Upper lobe of left lung (tissue), 4 donors: ENCODE measurements around the gene PTPRN2.

Experiments
- CTCF ChIP-seq, 6 experiments: fragments of 450-650 bp in 4 of 6; fragments of 200-600 bp in 2 of 6; sonication (generic) in 2 of 6; IDR thresholded peaks; one replicate each; pipeline ENCODE4 v1.5.1; 2016 to 2019; ENCODE audit warnings: antibody characterized with exemption in 6 of 6
- EP300 ChIP-seq, 4 donors: sonication (generic); formaldehyde crosslinking; IDR thresholded peaks; one replicate each; pipeline ENCODE4 v1.5.1; 2017; ENCODE audit warnings: antibody characterized with exemption in 4 of 4, control low read depth in 2 of 4
- POLR2A ChIP-seq, 4 donors: fragments of 450-650 bp; IDR thresholded peaks; one replicate each; pipeline ENCODE4 v1.5.1; 2016 to 2017; ENCODE audit warnings: antibody characterized with exemption in 4 of 4, mild to moderate bottlenecking in 2 of 4

DNA sequence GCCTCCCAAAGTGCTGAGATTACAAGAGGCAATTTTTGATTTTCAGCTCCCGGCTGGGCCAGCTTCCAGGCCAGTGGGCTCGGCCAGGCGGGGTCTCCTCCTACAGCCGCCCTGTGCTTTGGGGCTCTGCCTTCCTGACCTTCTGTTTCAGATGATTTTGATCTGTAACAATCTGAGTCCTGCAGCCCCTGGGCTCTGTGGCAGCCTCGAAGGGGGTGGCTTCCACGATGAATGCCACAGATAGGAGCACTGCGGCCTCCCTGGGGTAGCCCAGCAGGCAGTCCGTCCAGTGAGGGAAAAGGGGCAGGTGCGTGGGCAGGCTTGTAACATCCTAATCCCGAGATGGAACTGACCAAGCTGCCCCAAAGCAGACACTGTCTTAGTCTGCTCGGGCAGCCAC lies 1073.3 kb downstream of the PTPRN2 start:
- TF ChIP-seq CTCF (IDR thresholded peaks at IDR 0.05) (no peak), POLR2A (IDR thresholded peaks at IDR 0.05) (no peak), EP300 (IDR thresholded peaks at IDR 0.05) (no peak)
